ENCODE data around the gene SMAD1. TPM values are rescaled to one million over a fixed set of nuclear protein-coding genes. Genes with fewer than 3 reads are reported as not detected.

Gene SMAD1
- total and polyA plus RNA-seq, 2 of the 4 experiments (the other 2 are of a cell fraction), result 11.6 to 17.6 TPM

DNA sequence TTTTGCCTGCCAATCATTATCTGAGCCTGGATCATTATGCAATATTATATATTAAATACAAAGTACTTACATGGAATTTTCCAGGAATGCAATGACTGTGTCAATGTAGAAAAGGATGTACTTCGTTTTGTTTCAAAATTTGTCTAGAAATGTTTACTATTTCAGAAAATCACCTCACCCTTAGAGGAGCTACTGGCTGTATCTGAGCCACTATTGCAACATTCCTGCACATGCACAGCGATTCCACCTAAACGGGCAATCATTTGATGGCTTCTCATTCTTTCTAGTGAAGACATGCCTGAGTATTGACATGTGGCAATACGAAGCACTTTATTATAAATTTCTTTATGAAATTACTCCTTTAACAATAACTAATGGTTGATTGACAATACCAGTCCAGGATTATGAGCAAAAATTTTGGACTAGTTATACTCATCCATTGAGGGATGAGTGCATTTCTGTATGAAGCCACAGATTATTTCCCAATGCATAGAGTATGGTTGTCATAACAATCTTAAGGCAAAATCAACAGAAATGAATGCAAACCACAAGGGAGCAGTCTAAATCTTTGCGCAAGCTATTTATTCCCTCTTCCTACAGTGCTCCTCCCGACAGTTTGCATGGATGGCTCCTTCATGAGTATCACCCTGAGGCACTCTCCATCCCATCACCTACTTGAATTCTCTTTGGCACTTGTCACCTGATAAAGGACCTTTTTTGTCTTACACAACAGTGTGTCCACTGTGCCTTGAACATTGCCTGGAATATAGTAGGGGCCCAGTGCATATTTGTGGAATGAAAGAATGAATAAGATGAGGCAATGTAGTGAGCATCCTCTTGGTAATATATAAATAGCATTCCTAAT lies 101.8 kb downstream of the SMAD1 start:
- Histone ChIP-seq H3K9me3 (ENCODE audit: control insufficient read depth, insufficient read depth, low read length) (no peaks in the 10 kb centered on the region), H2AK5ac (ENCODE audit: low read depth, low read length) (no peak overlapping the region), H2BK120ac (ENCODE audit: low read depth, low read length) (no peak overlapping the region), H2BK5ac (ENCODE audit: low read depth, low read length, poor library complexity, severe bottlenecking) (no peak overlapping the region), H3K4ac (ENCODE audit: low read depth, low read length) (no peak overlapping the region), H3K79me1 (ENCODE audit: low read depth in 1 of 2, low read length in 2 of 2) (no peaks in the 10 kb centered on the region), H3K27me3 (ENCODE audit: control insufficient read depth, insufficient read depth, low read length) (peaks cover 18% of the 10 kb centered on the region), H3K4me1 (ENCODE audit: control insufficient read depth, insufficient read depth, low read length) (no peaks in the 10 kb centered on the region), H3K9me1 (ENCODE audit: insufficient read depth, low read length) (no peaks in the 10 kb centered on the region), H2BK20ac (ENCODE audit: low read depth, low read length) (no peak overlapping the region), H3K18ac (ENCODE audit: low read depth, low read length) (no peak overlapping the region), H2AFZ (replicated peaks; ENCODE audit: low read length, poor library complexity) (no peak overlapping the region), H3K9ac (ENCODE audit: low read depth, low read length) (no peak overlapping the region), H3K56ac (ENCODE audit: extremely low read depth, insufficient read depth, low read length) (no peak overlapping the region), H2BK15ac (ENCODE audit: low read depth, low read length) (no peak overlapping the region), H3K4me2 (ENCODE audit: low read depth, low read length) (no peak overlapping the region), H3K14ac (replicated peaks; ENCODE audit: low read depth, low read length) (no peak overlapping the region), H3K36me3 (ENCODE audit: control insufficient read depth, insufficient read depth, low read length) (no peaks in the 10 kb centered on the region), H3K23ac (ENCODE audit: low read depth, low read length) (no peak overlapping the region), H4K5ac (ENCODE audit: low read depth, low read length) (no peak overlapping the region), H3K4me3 (ENCODE audit: insufficient read depth, low read depth, low read length) (no peak overlapping the region), H2AK9ac (replicated peaks; ENCODE audit: low read depth, low read length, poor library complexity) (no peak overlapping the region), H4K91ac (ENCODE audit: insufficient read depth, low read depth, low read length) (no peak overlapping the region), H4K8ac (ENCODE audit: low read depth in 2 of 2, low read length in 2 of 2) (no peak overlapping the region), H4K20me1 (ENCODE audit: insufficient read depth, low read length) (no peaks in the 10 kb centered on the region), H3K27ac (ENCODE audit: insufficient read depth, low read length) (no peak overlapping the region)
- dilution Hi-C loops (cut with HindIII; ENCODE audit: low sequenced_read_pairs, unreplicated experiment), result no loop called here
- intact Hi-C loops (cut with micrococcal nuclease), result no loop called here
- in situ Hi-C loops (cut with MboI; ENCODE audit: low sequenced_read_pairs), result loop anchor here (25.0 kb wide), 1 partner anchor 1396 kb away; no protein-coding TSS in a partner anchor
- DNase-seq, result no peak
- ChIA-PET CTCF (no interaction called here), POLR2A (ENCODE audit: unreplicated experiment) (no interaction called here)
- 100% methylated on average over 1 of the region's 6 CpGs; no CpG with 5 or more reads in 1 of the 2 experiments for WGBS, 2 experiments (ENCODE audit: extremely low coverage in 2 of 2, insufficient read length in 1 of 2)
- no peak; the same call in 1 of the 2 replicates for ATAC-seq (ENCODE audit: low read depth)
- no TSS peak for BruUV-seq (replicated peaks)
- TF ChIP-seq, protein P1, sequence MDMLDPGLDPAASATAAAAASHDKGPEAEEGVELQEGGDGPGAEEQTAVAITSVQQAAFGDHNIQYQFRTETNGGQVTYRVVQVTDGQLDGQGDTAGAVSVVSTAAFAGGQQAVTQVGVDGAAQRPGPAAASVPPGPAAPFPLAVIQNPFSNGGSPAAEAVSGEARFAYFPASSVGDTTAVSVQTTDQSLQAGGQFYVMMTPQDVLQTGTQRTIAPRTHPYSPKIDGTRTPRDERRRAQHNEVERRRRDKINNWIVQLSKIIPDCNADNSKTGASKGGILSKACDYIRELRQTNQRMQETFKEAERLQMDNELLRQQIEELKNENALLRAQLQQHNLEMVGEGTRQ (IDR thresholded peaks at IDR 0.05; ENCODE audit: low read depth, low read length), result no peak
- TF ChIP-seq BHLHE40 (IDR thresholded peaks at IDR 0.05; ENCODE audit: low read depth, low read length), result no peak
- no peak for TF ChIP-seq CHD1 (IDR thresholded peaks at IDR 0.05; ENCODE audit: low read depth, low read length)
- TF ChIP-seq RFX5 (IDR thresholded peaks at IDR 0.05; ENCODE audit: low read depth, low read length), result no peak
- TF ChIP-seq RCOR1 (IDR thresholded peaks at IDR 0.05; ENCODE audit: insufficient replicate concordance, low read length), result no peak
- TF ChIP-seq, protein P2, sequence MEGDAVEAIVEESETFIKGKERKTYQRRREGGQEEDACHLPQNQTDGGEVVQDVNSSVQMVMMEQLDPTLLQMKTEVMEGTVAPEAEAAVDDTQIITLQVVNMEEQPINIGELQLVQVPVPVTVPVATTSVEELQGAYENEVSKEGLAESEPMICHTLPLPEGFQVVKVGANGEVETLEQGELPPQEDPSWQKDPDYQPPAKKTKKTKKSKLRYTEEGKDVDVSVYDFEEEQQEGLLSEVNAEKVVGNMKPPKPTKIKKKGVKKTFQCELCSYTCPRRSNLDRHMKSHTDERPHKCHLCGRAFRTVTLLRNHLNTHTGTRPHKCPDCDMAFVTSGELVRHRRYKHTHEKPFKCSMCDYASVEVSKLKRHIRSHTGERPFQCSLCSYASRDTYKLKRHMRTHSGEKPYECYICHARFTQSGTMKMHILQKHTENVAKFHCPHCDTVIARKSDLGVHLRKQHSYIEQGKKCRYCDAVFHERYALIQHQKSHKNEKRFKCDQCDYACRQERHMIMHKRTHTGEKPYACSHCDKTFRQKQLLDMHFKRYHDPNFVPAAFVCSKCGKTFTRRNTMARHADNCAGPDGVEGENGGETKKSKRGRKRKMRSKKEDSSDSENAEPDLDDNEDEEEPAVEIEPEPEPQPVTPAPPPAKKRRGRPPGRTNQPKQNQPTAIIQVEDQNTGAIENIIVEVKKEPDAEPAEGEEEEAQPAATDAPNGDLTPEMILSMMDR (conservative IDR thresholded peaks at IDR 0.05; ENCODE audit: low read depth, low read length), result no peak
- TF ChIP-seq FOS (IDR thresholded peaks at IDR 0.05; ENCODE audit: low read depth, low read length), result no peak
- no peak for TF ChIP-seq MAFK (IDR thresholded peaks at IDR 0.05; ENCODE audit: low read depth, low read length)
- TF ChIP-seq POLR2A (IDR thresholded peaks at IDR 0.05; ENCODE audit: low read depth, low read length), result no peak
- TF ChIP-seq, protein P3, sequence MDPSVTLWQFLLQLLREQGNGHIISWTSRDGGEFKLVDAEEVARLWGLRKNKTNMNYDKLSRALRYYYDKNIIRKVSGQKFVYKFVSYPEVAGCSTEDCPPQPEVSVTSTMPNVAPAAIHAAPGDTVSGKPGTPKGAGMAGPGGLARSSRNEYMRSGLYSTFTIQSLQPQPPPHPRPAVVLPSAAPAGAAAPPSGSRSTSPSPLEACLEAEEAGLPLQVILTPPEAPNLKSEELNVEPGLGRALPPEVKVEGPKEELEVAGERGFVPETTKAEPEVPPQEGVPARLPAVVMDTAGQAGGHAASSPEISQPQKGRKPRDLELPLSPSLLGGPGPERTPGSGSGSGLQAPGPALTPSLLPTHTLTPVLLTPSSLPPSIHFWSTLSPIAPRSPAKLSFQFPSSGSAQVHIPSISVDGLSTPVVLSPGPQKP (IDR thresholded peaks at IDR 0.05; ENCODE audit: borderline replicate concordance, low read depth, low read length), result no peak
- TF ChIP-seq MAZ (IDR thresholded peaks at IDR 0.05; ENCODE audit: borderline replicate concordance, low read depth, low read length), result no peak
- TF ChIP-seq RAD21 (IDR thresholded peaks at IDR 0.05; ENCODE audit: low read length), result no peak
- no peak for TF ChIP-seq CEBPB (IDR thresholded peaks at IDR 0.05; ENCODE audit: low read depth, low read length)
- no peak for TF ChIP-seq MXI1 (IDR thresholded peaks at IDR 0.05; ENCODE audit: borderline replicate concordance, low read depth, low read length)
- no peak for TF ChIP-seq SMC3 (IDR thresholded peaks at IDR 0.05; ENCODE audit: low read depth, low read length)
